ENCODE results near the gene KYNU. TPM values are rescaled to one million over a fixed set of nuclear protein-coding genes. Genes with fewer than 3 reads are reported as not detected.

The KYNU gene
- total RNA-seq, 1 experiment from 2014 or later: 0.37 TPM

DNA sequence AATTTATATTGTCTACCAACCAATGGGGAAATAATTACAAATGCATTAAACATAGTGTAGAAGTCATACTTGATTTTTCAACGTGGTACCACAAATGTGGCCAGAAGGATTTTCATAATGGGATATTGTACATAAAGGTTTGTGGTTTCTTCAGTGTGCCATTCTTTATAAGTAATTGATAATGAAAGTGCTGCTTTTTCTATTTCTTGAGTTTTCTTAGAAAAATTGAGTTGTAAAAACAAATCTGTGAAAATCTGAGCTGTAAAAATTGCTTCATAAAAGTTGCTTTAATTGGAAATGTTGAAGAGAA, 103.6 kb downstream of the KYNU start:
- Histone ChIP-seq H3K56ac (ENCODE audit: insufficient read length, low read depth, low read length) (no peak overlapping the region), H3K4me1 (ENCODE audit: insufficient read depth, low read length) (no peaks in the 10 kb centered on the region), H3K4ac (ENCODE audit: low read depth, low read length) (no peak overlapping the region), H2AK5ac (ENCODE audit: insufficient read length, low read length) (no peak overlapping the region), H2BK12ac (ENCODE audit: insufficient read length, low read depth, low read length) (no peak overlapping the region), H3K9ac (ENCODE audit: extremely low read depth, insufficient read length, low read length) (no peak overlapping the region), H3K27ac (ENCODE audit: insufficient read length, low read depth, low read length) (no peak overlapping the region), H4K8ac (replicated peaks; ENCODE audit: insufficient read length, low read depth, low read length) (no peak overlapping the region), H2AFZ (ENCODE audit: low read length) (no peak overlapping the region), H3K18ac (ENCODE audit: insufficient read length, low read depth, low read length) (no peak overlapping the region), H3K23me2 (ENCODE audit: insufficient read length, low read depth, low read length, poor library complexity, severe bottlenecking) (no peaks in the 10 kb centered on the region), H2BK5ac (ENCODE audit: insufficient read length, low read length) (no peak overlapping the region), H3K14ac (ENCODE audit: insufficient read depth, low read length) (no peak overlapping the region), H3K23ac (ENCODE audit: insufficient read length, low read depth, low read length) (no peak overlapping the region), H3K9me3 (ENCODE audit: control insufficient read depth, low read depth, low read length) (no peaks in the 10 kb centered on the region), H2BK15ac (ENCODE audit: low read depth, low read length) (no peak overlapping the region), H3K27me3 (ENCODE audit: insufficient read depth, low read length) (no peaks in the 10 kb centered on the region), H4K91ac (ENCODE audit: insufficient read length, low read depth, low read length) (no peak overlapping the region), H3K4me2 (ENCODE audit: insufficient read depth, insufficient read length, low read length) (no peak overlapping the region), H3K79me2 (ENCODE audit: insufficient read depth, low read length) (no peaks in the 10 kb centered on the region), H3T11ph (ENCODE audit: low read length) (no peak overlapping the region), H2BK120ac (ENCODE audit: low read depth, low read length, poor library complexity, severe bottlenecking) (no peak overlapping the region), H4K5ac (ENCODE audit: insufficient read length, low read depth, low read length) (no peak overlapping the region), H4K20me1 (ENCODE audit: control insufficient read depth, insufficient read depth, insufficient read length) (no peaks in the 10 kb centered on the region), H2BK20ac (ENCODE audit: low read depth, low read length, poor library complexity, severe bottlenecking) (no peak overlapping the region), H3K79me1 (ENCODE audit: insufficient read depth, low read depth, low read length, poor library complexity, severe bottlenecking) (no peaks in the 10 kb centered on the region)
- Mint-ChIP-seq H3K27ac (no peak overlapping the region), H3K4me1 (peaks cover 9 to 15% of the 10 kb centered on the region in 2 experiments), H3K4me3 (no peak overlapping the region), H3K36me3 (ENCODE audit: insufficient read depth in 1 of 3, low read depth in 3 of 3) (peaks cover under 1 to 7% (median 2%) of the 10 kb centered on the region in 3 experiments; a peak in 4 of 7 replicates), H3K27me3 (ENCODE audit: low read depth) (no peaks in the 10 kb centered on the region), H3K9me3 (peaks cover 0 to 2% of the 10 kb centered on the region in 2 experiments; a peak in 2 of 5 replicates)
- TF ChIP-seq, protein P1, sequence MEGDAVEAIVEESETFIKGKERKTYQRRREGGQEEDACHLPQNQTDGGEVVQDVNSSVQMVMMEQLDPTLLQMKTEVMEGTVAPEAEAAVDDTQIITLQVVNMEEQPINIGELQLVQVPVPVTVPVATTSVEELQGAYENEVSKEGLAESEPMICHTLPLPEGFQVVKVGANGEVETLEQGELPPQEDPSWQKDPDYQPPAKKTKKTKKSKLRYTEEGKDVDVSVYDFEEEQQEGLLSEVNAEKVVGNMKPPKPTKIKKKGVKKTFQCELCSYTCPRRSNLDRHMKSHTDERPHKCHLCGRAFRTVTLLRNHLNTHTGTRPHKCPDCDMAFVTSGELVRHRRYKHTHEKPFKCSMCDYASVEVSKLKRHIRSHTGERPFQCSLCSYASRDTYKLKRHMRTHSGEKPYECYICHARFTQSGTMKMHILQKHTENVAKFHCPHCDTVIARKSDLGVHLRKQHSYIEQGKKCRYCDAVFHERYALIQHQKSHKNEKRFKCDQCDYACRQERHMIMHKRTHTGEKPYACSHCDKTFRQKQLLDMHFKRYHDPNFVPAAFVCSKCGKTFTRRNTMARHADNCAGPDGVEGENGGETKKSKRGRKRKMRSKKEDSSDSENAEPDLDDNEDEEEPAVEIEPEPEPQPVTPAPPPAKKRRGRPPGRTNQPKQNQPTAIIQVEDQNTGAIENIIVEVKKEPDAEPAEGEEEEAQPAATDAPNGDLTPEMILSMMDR (conservative IDR thresholded peaks at IDR 0.05): no peak; the same call in 2 of the 3 replicates
- no CpG with 5 or more reads among the region's 1 CpG for WGBS (ENCODE audit: extremely low coverage, insufficient read length, low lambda C conversion rate)
- DNase-seq: no peak

Measured in H9 (cell line).